Adrenal gland (tissue), 12 donors: Measurements from ENCODE around the gene RAB34. TPM values are rescaled to one million over a fixed set of nuclear protein-coding genes. Genes with fewer than 3 reads are reported as not detected.

Experiments
- DNase-seq, 7 donors: peaks; one replicate each; pipeline ENCODE4 v3.0.0-alpha.2; 2019 to 2020
- H3K27ac ChIP-seq, 5 donors: fragments of 200-600 bp; sonication (generic) in 4 of 5; 1 replicate in 3 of 5; 2 replicates in 2 of 5; pipeline versions ENCODE4 v1.5.1 to v1.8.0; 2016 to 2020; ENCODE audit warnings: mild to moderate bottlenecking in 1 of 5
- H3K27me3 ChIP-seq: fragments of 200-600 bp; 2 replicates; pipeline ENCODE4 v1.8.0; 2021
- H3K36me3 ChIP-seq, 2 donors: fragments of 200-600 bp; replicated peaks in 1 of 2; 1 replicate in 1 of 2; 2 replicates in 1 of 2; pipeline versions ENCODE4 v1.5.1 to v1.8.0; 2018 to 2022
- H3K4me1 ChIP-seq, 2 donors: fragments of 200-600 bp; replicated peaks in 1 of 2; 1 replicate in 1 of 2; 2 replicates in 1 of 2; pipeline versions ENCODE4 v1.5.1 to v1.8.0; 2018 to 2021
- H3K4me3 ChIP-seq, 4 donors: fragments of 200-600 bp; sonication (generic) in 3 of 4; one replicate each; pipeline ENCODE4 v1.5.1; 2016 to 2018
- H3K9me3 ChIP-seq, 3 donors: fragments of 200-600 bp; sonication (generic) in 1 of 3; replicated peaks in 1 of 3; 1 replicate in 2 of 3; 2 replicates in 1 of 3; pipeline versions ENCODE4 v1.5.1 to v1.8.0; 2016 to 2021
- POLR2A ChIP-seq, 2 donors: fragments of 450-650 bp; IDR thresholded peaks; one replicate each; pipeline ENCODE4 v1.6.1; 2017; ENCODE audit warnings: antibody characterized with exemption in 2 of 2, mild to moderate bottlenecking in 2 of 2, moderate library complexity in 1 of 2
- WGBS, 4 donors: extraction: QIAGEN DNeasy Blood & Tissue Kit in 2 of 4; methylation state at CpG; one replicate each; pipeline versions ENCODE4 v1.1.5 to v1.1.7; 2013 to 2017; 5-methylcytosine and 5-hydroxymethylcytosine counted together
- intact Hi-C, 2 donors: fragments of 100-400 bp; cut with DNase I; formaldehyde crosslinking; loops; one replicate each; pipeline versions ENCODE4 v1.14.1 to v1.15.0; 2022 to 2023
- polyA plus RNA-seq, 3 donors: library from polyadenylated mRNA; stranded (reverse); fragments of 200-250 nt in 2 of 3; fragments of 350-450 nt in 1 of 3; fragmentation: Illumina TruSeq in 1 of 3; extraction: RNeasy Lipid Tissue Mini Kit (QIAGEN cat#74804) in 1 of 3; gene quantifications; one replicate each; pipeline ENCODE4 v1.2.3, GENCODE V29; 2013 to 2014
- small RNA-seq, 2 donors: library from RNA; depleted of rRNA; stranded (forward); fragments of <200 nt; gene quantifications; one replicate each; pipeline ENCODE3, GENCODE V24; 2016
- total RNA-seq, 9 donors: library from RNA; depleted of rRNA in 4 of 9; stranded (reverse); fragments of >200 nt in 4 of 9; fragments of 120-200 nt in 1 of 9; fragmentation: NEBNext Ultra II Directional in 1 of 9; extraction: Animal tissue kit (Norgen Biotek cat#: 25700) in 1 of 9; gene quantifications; one replicate each; pipeline versions ENCODE4 v1.1.0 to v1.2.4, GENCODE V29; 2013 to 2023
- TF ChIP-seq, protein P1 (sequence below), 6 experiments: fragments of 450-650 bp in 4 of 6; fragments of 200-600 bp in 2 of 6; sonication (generic) in 1 of 6; IDR thresholded peaks; 1 replicate in 5 of 6; 2 replicates in 1 of 6; pipeline versions ENCODE4 v1.5.1 to v1.8.0; 2016 to 2021; ENCODE audit warnings: antibody characterized with exemption in 6 of 6, mild to moderate bottlenecking in 2 of 6, moderate library complexity in 1 of 6
- donor health status: healthy with polysubstance abuse.
- donor health status: Bipolar disorder and iron deficiency.
- donor health status: DM: yes; HTN: yes; CAD: no.
- donor health status: DM: no; HTN: no; CAD: no.
- donor health status: DM: no; HTN: no; CAD: no.
- donor health status: DM: yes; HTN: yes; CAD: no.

RAB34 gene
- total and polyA plus RNA-seq, 12 donors: 111 to 332 (median 146) TPM

DNA sequence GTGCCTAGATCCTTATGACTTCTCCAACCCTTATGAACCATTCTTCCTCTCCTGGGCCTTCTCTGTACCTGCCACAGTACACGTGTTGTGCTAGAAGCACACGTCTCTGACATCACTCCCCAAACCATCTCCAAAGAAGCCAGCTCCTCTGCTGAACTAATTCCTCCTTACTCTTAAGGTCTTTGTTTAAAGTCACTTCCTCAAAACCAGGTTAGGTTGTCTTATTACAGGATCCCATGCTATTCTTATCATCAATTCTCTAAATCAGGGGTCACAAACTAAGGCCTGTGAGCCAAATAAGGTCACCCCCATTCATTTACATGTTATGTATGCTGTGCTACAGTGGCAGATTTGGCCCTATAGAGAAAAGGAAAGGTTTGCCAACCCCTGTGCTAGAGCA lies 51.7 kb downstream of the RAB34 start:
- Histone ChIP-seq H3K4me1 (peaks cover 0 to 52% of the 10 kb centered on the region in 2 donors), H3K9me3 (no peaks in the 10 kb centered on the region), H3K36me3 (peaks cover 0 to 14% of the 10 kb centered on the region in 2 donors), H3K27ac (no peak overlapping the region), H3K27me3 (no peaks in the 10 kb centered on the region), H3K4me3 (no peak overlapping the region)
- TF ChIP-seq, protein P1, sequence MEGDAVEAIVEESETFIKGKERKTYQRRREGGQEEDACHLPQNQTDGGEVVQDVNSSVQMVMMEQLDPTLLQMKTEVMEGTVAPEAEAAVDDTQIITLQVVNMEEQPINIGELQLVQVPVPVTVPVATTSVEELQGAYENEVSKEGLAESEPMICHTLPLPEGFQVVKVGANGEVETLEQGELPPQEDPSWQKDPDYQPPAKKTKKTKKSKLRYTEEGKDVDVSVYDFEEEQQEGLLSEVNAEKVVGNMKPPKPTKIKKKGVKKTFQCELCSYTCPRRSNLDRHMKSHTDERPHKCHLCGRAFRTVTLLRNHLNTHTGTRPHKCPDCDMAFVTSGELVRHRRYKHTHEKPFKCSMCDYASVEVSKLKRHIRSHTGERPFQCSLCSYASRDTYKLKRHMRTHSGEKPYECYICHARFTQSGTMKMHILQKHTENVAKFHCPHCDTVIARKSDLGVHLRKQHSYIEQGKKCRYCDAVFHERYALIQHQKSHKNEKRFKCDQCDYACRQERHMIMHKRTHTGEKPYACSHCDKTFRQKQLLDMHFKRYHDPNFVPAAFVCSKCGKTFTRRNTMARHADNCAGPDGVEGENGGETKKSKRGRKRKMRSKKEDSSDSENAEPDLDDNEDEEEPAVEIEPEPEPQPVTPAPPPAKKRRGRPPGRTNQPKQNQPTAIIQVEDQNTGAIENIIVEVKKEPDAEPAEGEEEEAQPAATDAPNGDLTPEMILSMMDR (IDR thresholded peaks at IDR 0.05): no peak
- no peak for TF ChIP-seq POLR2A (IDR thresholded peaks at IDR 0.05)
- WGBS, 4 donors: 70 to 81% (median 76%) methylated on average over 2 of the region's 2 CpGs
- no peak for DNase-seq
- intact Hi-C loops: no loop called here

Small RNA genes within 50 kb of the gene (small RNA-seq; reads per million reads assigned to genes)
- 0 reads per million in 2 donors for gene SNORD42A
- gene SNORD42B: 0 reads per million in 2 donors
- gene SNORD4A: 0 reads per million in 2 donors
- 0 reads per million in 2 donors for gene SNORD4B

Other genes with a start within 250 kb of the RAB34 start
- 1 to 10 TPM in 1 of 9 donors, not detected in 8; 1.6 TPM for gene SLC13A2, start 244.2 kb downstream of the RAB34 start, total RNA-seq
- under 1 TPM in 2 of 3 donors, not detected in 1; 0.03 to 0.05 TPM for gene SLC13A2, start 244.2 kb downstream of the RAB34 start, polyA plus RNA-seq
- gene FOXN1, start 211.5 kb downstream of the RAB34 start, total RNA-seq: under 1 TPM in 1 of 9 donors, not detected in 8; 0.06 TPM
- gene FOXN1, start 211.5 kb downstream of the RAB34 start, polyA plus RNA-seq: not detected
- 10 to 100 TPM; 26.7 to 80.8 (median 41.3) TPM for gene UNC119, start 165.2 kb downstream of the RAB34 start, total RNA-seq
- gene UNC119, start 165.2 kb downstream of the RAB34 start, polyA plus RNA-seq: 10 to 100 TPM; 28.3 to 47.7 (median 36.1) TPM
- 10 to 100 TPM; 44.5 to 73.0 (median 58.7) TPM for gene PIGS, start 146.3 kb downstream of the RAB34 start, total RNA-seq
- gene PIGS, start 146.3 kb downstream of the RAB34 start, polyA plus RNA-seq: 10 to 100 TPM in 2 of 3 donors, 1 to 10 TPM in 1; 9.2 to 44.1 (median 12.6) TPM
- 10 to 100 TPM in 8 of 9 donors, 1 to 10 TPM in 1; 6.3 to 65.5 (median 32.3) TPM for gene ALDOC, start 141.0 kb downstream of the RAB34 start, total RNA-seq
- 10 to 100 TPM; 18.5 to 61.2 (median 18.7) TPM for gene ALDOC, start 141.0 kb downstream of the RAB34 start, polyA plus RNA-seq
- 10 to 100 TPM in 1 of 9 donors, 1 to 10 TPM in 7, under 1 TPM in 1; 0.97 to 35.6 (median 3.9) TPM for gene SPAG5, start 118.8 kb downstream of the RAB34 start, total RNA-seq
- gene SPAG5, start 118.8 kb downstream of the RAB34 start, polyA plus RNA-seq: 10 to 100 TPM in 2 of 3 donors, 1 to 10 TPM in 1; 4.3 to 27.5 (median 13.4) TPM
- 10 to 100 TPM in 2 of 9 donors, 1 to 10 TPM in 7; 1.1 to 12.3 (median 5.2) TPM for gene RSKR, start 103.7 kb downstream of the RAB34 start, total RNA-seq
- 10 to 100 TPM in 1 of 3 donors, 1 to 10 TPM in 2; 2.7 to 12.2 (median 4.3) TPM for gene RSKR, start 103.7 kb downstream of the RAB34 start, polyA plus RNA-seq
- gene BLTP2, start 72.7 kb downstream of the RAB34 start, total RNA-seq: 100 to 1,000 TPM in 8 of 9 donors, 10 to 100 TPM in 1; 93.1 to 228 (median 139) TPM
- 100 to 1,000 TPM in 1 of 3 donors, 10 to 100 TPM in 2; 27.8 to 137 (median 29.9) TPM for gene BLTP2, start 72.7 kb downstream of the RAB34 start, polyA plus RNA-seq
- 100 to 1,000 TPM in 3 of 9 donors, 10 to 100 TPM in 6; 58.5 to 195 (median 84.8) TPM for gene SDF2, start 56.0 kb downstream of the RAB34 start, total RNA-seq
- 100 to 1,000 TPM in 1 of 3 donors, 10 to 100 TPM in 2; 50.6 to 121 (median 52.7) TPM for gene SDF2, start 56.0 kb downstream of the RAB34 start, polyA plus RNA-seq
- 100 to 1,000 TPM in 1 of 9 donors, 10 to 100 TPM in 8; 48.1 to 125 (median 68.5) TPM for gene SUPT6H, start 55.7 kb downstream of the RAB34 start, total RNA-seq
- 10 to 100 TPM; 58.9 to 76.4 (median 74.2) TPM for gene SUPT6H, start 55.7 kb downstream of the RAB34 start, polyA plus RNA-seq
- gene PROCA1, start 6.0 kb downstream of the RAB34 start, total RNA-seq: 1 to 10 TPM in 4 of 9 donors, under 1 TPM in 4, not detected in 1; 0.61 to 3.2 (median 1.6) TPM
- 1 to 10 TPM in 2 of 3 donors, under 1 TPM in 1; 0.75 to 8.8 (median 3.8) TPM for gene PROCA1, start 6.0 kb downstream of the RAB34 start, polyA plus RNA-seq
- 1,000 to 10,000 TPM in 5 of 9 donors, 100 to 1,000 TPM in 4; 135 to 1,266 (median 1,139) TPM for gene RPL23A, start 2.1 kb upstream of the RAB34 start, total RNA-seq
- gene RPL23A, start 2.1 kb upstream of the RAB34 start, polyA plus RNA-seq: 100 to 1,000 TPM; 523 to 901 (median 672) TPM
- 10 to 100 TPM in 2 of 9 donors, 1 to 10 TPM in 6, under 1 TPM in 1; 0.52 to 13.0 (median 5.6) TPM for gene TLCD1, start 8.4 kb upstream of the RAB34 start, total RNA-seq
- gene TLCD1, start 8.4 kb upstream of the RAB34 start, polyA plus RNA-seq: 10 to 100 TPM in 1 of 3 donors, 1 to 10 TPM in 2; 3.9 to 18.8 (median 6.8) TPM
- 10 to 100 TPM in 1 of 9 donors, 1 to 10 TPM in 7, under 1 TPM in 1; 0.54 to 11.9 (median 6.1) TPM for gene NEK8, start 10.9 kb upstream of the RAB34 start, total RNA-seq
- gene NEK8, start 10.9 kb upstream of the RAB34 start, polyA plus RNA-seq: 10 to 100 TPM in 1 of 3 donors, 1 to 10 TPM in 2; 6.0 to 10.8 (median 6.6) TPM
- 10 to 100 TPM in 8 of 9 donors, 1 to 10 TPM in 1; 8.2 to 50.5 (median 23.0) TPM for gene TRAF4, start 26.1 kb upstream of the RAB34 start, total RNA-seq
- gene TRAF4, start 26.1 kb upstream of the RAB34 start, polyA plus RNA-seq: 10 to 100 TPM; 13.0 to 22.7 (median 17.9) TPM
- 10 to 100 TPM in 6 of 9 donors, 1 to 10 TPM in 3; 5.0 to 18.3 (median 14.8) TPM for gene FAM222B, start 124.9 kb upstream of the RAB34 start, total RNA-seq
- gene FAM222B, start 124.9 kb upstream of the RAB34 start, polyA plus RNA-seq: 10 to 100 TPM in 2 of 3 donors, 1 to 10 TPM in 1; 4.9 to 16.4 (median 10.6) TPM
- gene ERAL1, start 137.1 kb upstream of the RAB34 start, total RNA-seq: 10 to 100 TPM; 42.8 to 62.1 (median 51.7) TPM
- 10 to 100 TPM; 44.0 to 80.8 (median 60.9) TPM for gene ERAL1, start 137.1 kb upstream of the RAB34 start, polyA plus RNA-seq
- gene FLOT2, start 179.9 kb upstream of the RAB34 start, total RNA-seq: 100 to 1,000 TPM in 2 of 9 donors, 10 to 100 TPM in 7; 23.8 to 193 (median 85.3) TPM
- 10 to 100 TPM; 36.8 to 43.3 (median 43.1) TPM for gene FLOT2, start 179.9 kb upstream of the RAB34 start, polyA plus RNA-seq
- 10 to 100 TPM in 8 of 9 donors, 1 to 10 TPM in 1; 4.4 to 23.5 (median 14.9) TPM for gene DHRS13, start 185.2 kb upstream of the RAB34 start, total RNA-seq
- 10 to 100 TPM in 2 of 3 donors, 1 to 10 TPM in 1; 8.9 to 15.4 (median 10.5) TPM for gene DHRS13, start 185.2 kb upstream of the RAB34 start, polyA plus RNA-seq
- gene PHF12, start 233.7 kb upstream of the RAB34 start, total RNA-seq: 10 to 100 TPM; 14.4 to 47.9 (median 31.4) TPM
- gene PHF12, start 233.7 kb upstream of the RAB34 start, polyA plus RNA-seq: 10 to 100 TPM; 16.2 to 22.7 (median 18.7) TPM